ENCODE measurements around the gene SYNPO2.

SYNPO2 gene

DNA sequence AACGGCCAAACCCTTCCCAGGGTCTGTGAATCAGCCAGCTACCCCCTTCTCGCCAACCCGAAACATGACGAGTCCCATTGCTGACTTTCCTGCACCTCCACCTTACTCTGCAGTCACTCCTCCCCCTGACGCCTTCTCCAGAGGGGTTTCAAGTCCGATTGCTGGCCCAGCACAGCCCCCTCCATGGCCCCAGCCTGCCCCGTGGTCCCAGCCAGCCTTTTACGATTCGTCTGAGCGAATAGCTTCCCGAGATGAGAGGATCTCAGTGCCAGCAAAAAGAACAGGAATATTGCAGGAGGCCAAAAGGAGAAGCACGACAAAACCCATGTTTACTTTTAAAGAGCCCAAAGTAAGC is 141.9 kb downstream of the SYNPO2 start:
- in situ Hi-C loops (cut with HindIII; ENCODE audit: low pct_ligation_motif_present, low sequenced_read_pairs): no loop called here
- no peak for DNase-seq
- no peaks in the 10 kb centered on the region for H3K27me3 ChIP-seq (replicated peaks)
- TF ChIP-seq, protein P1, sequence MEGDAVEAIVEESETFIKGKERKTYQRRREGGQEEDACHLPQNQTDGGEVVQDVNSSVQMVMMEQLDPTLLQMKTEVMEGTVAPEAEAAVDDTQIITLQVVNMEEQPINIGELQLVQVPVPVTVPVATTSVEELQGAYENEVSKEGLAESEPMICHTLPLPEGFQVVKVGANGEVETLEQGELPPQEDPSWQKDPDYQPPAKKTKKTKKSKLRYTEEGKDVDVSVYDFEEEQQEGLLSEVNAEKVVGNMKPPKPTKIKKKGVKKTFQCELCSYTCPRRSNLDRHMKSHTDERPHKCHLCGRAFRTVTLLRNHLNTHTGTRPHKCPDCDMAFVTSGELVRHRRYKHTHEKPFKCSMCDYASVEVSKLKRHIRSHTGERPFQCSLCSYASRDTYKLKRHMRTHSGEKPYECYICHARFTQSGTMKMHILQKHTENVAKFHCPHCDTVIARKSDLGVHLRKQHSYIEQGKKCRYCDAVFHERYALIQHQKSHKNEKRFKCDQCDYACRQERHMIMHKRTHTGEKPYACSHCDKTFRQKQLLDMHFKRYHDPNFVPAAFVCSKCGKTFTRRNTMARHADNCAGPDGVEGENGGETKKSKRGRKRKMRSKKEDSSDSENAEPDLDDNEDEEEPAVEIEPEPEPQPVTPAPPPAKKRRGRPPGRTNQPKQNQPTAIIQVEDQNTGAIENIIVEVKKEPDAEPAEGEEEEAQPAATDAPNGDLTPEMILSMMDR (IDR thresholded peaks at IDR 0.05; ENCODE audit: low read depth, low read length, missing control alignments): no peak
- H3K36me3 ChIP-seq (replicated peaks): no peaks in the 10 kb centered on the region
- no peak overlapping the region for H3K4me3 ChIP-seq (ENCODE audit: low read depth, low read length)
- H3K27ac ChIP-seq: no peak overlapping the region

DNA sequence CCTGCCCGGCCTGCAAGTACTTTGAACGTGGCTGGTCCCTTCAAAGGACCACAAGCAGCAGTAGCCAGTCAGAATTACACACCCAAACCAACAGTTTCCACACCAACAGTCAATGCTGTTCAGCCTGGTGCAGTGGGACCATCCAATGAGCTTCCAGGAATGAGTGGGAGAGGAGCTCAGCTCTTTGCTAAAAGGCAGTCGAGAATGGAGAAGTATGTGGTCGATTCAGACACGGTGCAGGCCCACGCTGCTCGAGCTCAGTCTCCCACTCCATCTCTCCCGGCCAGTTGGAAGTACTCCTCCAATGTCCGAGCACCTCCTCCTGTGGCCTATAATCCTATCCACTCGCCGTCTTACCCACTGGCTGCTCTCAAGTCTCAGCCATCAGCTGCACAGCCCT is 142.6 kb downstream of the SYNPO2 start:
- TF ChIP-seq, protein P1 (IDR thresholded peaks at IDR 0.05; ENCODE audit: low read depth, low read length, missing control alignments): no peak
- Histone ChIP-seq H3K27me3 (replicated peaks) (no peaks in the 10 kb centered on the region), H3K27ac (no peak overlapping the region), H3K36me3 (replicated peaks) (no peaks in the 10 kb centered on the region), H3K4me3 (ENCODE audit: low read depth, low read length) (no peak overlapping the region)
- DNase-seq: no peak
- in situ Hi-C loops (cut with HindIII; ENCODE audit: low pct_ligation_motif_present, low sequenced_read_pairs): no loop called here

DNA sequence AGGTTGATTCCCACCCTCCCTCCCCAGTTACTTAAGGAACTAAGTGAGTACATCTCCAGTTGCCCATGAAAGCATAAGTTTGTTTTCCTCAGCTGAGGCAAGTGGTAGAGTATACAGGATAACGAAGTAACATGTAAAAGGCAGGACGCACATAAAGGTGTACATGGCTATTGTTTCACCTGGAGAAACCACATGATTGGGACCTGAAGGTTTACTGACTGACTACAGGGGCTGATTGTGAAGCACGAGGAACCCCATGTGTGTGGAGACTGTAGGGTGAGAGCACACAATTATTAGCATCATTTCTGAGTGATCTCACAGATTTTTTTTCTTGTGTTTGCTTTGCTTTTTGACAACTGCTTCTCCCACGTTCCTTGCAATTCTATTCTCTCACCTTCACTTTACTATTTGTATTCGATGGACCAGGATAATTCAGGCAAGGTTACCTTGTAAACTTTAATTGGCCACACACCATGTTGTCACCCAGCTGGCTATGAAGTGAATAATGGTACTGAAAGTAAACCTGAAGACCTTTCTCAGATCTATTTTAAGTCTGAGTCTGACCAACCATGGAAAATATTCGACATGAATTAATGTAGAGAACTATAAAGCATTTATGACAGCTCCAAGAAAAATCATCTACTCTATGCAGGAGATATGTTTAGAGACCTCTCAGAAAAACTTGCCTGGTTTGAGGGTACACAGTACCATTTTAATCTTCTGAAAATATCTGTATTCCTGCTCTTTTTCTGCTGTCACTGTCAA is 144.4 kb downstream of the SYNPO2 start:
- TF ChIP-seq, protein P1 (IDR thresholded peaks at IDR 0.05; ENCODE audit: low read depth, low read length, missing control alignments): no peak
- in situ Hi-C loops (cut with HindIII; ENCODE audit: low pct_ligation_motif_present, low sequenced_read_pairs): no loop called here
- H3K27me3 ChIP-seq (replicated peaks): no peaks in the 10 kb centered on the region
- no peak overlapping the region for H3K4me3 ChIP-seq (ENCODE audit: low read depth, low read length)
- no peaks in the 10 kb centered on the region for H3K36me3 ChIP-seq (replicated peaks)
- H3K27ac ChIP-seq: no peak overlapping the region
- DNase-seq: no peak

DNA sequence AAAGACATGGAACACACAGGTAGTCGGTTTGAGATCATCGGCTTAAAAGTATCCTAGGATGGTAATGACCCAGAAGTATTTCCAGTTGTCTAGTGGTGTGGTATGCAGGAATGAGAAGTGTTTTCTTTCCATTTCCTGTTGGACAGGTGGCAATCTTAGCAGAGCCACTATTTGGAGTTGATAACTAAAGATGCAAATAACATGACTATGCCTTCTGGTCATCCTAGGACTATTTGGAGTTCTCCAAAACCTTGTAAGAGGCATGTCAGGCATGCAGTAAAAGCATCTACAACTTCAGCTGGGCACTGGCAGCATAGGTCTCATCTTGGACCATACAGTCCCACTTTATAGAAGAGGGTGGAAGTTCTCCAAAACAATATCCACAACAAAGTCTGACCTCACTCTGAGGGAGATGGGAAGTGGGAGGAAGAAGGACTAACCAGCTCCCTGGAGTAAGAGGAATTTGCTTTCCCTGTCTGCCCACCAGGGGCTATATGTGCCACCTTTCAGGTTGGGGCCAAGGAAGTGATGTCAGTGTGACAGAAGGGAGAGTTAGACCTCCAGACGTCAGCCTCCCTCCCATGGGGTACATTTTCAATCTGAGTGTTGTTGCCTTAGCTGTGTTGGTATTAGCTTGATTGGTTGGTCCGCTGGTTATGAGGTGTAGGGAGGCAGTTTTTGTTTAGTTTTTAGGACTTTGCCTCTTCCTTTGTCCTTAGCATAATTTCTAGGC is 145.8 kb downstream of the SYNPO2 start:
- H3K27ac ChIP-seq: no peak overlapping the region
- no peaks in the 10 kb centered on the region for H3K27me3 ChIP-seq (replicated peaks)
- H3K36me3 ChIP-seq (replicated peaks): no peaks in the 10 kb centered on the region
- no peak for DNase-seq
- TF ChIP-seq, protein P1 (IDR thresholded peaks at IDR 0.05; ENCODE audit: low read depth, low read length, missing control alignments): peak; percentile 37
- H3K4me3 ChIP-seq (ENCODE audit: low read depth, low read length): no peak overlapping the region
- in situ Hi-C loops (cut with HindIII; ENCODE audit: low pct_ligation_motif_present, low sequenced_read_pairs): no loop called here

DNA sequence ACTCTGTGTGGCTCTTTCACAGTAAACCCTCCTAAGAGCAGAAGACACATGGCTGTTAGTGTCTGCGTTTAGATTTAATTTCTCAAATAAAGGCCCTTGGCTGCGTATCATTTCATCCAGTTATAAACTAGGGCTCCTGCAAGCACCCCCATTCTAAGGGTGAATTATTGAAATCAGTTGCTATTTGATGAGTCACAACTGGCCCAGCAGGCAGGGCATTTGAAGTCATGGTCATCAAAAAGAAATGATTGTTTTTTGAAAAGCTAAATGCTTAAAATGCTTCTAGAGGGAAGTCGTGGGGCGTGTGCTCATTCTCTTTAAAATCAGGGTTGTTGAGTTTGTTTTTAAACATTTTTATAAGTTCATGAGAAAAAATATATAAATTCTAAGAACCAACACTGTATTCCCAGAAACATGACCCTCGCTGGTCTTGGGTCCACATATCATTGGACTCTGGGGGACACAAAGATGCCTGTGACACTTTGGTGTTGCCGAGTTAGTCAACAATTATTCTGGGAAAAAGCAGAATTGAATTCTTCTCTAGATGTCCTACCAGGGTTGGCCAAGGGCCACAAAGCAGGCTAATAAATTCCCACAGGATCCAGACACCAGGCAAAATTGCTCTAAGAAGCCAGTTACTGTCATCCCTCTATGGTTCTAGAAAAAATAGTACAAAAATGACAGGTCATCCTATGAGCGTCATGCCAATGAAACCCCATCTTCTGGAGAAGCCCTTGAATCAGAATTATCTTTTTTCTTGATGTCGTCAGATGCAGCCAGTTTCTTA is 147.5 kb downstream of the SYNPO2 start:
- Histone ChIP-seq H3K27ac (no peak overlapping the region), H3K27me3 (replicated peaks) (no peaks in the 10 kb centered on the region), H3K4me3 (ENCODE audit: low read depth, low read length) (no peak overlapping the region), H3K36me3 (replicated peaks) (no peaks in the 10 kb centered on the region)
- DNase-seq: no peak
- in situ Hi-C loops (cut with HindIII; ENCODE audit: low pct_ligation_motif_present, low sequenced_read_pairs): no loop called here
- TF ChIP-seq, protein P1 (IDR thresholded peaks at IDR 0.05; ENCODE audit: low read depth, low read length, missing control alignments): no peak
